ENCODE data around the gene SUPT4H1.
A peak's percentile ranks its signal among the peaks of the same experiment; 100 is the strongest.
"Not testable (repeated sequence)": the region's sequence is repeated elsewhere in the genome, so short reads cannot be mapped to it uniquely, and the experiment has no call there.

SUPT4H1 gene

DNA sequence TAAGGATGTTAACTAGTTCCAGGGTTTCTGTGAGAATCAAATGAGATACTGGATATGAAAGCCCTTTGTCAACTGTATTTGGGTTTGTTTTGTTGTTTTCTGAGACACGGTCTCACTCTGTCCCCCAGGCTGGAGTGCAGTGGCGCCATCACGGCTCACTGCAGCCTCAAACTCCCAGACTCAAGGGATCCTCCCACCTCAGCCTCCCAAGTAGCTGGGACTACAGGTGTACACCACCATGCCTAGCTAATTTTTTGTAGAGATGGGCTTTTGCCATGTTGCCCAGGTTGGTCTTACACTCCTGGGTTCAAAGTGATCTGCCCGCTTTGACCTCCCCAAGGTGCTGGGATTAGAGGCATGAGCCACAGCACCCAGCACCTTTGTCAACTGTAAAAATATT is 8.9 kb downstream of the SUPT4H1 start:
- DNase-seq, result no peak

DNA sequence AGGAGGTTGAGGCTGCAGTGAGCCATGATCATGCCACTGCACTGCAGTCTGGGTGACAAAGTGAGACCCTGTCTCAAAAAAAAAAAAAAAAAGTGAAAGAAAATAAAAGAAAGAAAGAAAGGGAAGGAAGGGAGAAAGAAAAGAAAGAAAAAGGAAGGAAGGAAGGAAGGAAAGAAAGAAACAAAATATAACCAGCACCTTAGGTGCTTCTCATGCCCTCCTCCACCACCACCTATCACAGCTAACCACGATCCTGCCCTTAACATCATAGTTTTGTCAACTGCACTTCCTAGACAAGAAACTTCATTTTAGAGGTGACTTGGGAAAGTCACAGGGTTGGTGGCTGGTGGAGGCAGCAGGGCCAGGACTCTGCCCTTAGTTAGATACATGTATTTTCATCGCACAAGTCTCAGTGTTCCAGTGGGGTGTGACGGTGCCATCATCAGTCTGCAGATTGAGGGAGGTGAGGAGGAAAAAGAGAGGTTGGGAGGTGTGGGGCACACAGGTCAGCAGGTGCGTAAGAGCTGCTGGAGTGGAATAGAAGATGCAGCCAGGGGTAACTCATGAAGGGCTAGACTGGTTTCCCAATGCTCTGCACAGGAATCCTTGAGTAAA is 10.0 kb downstream of the SUPT4H1 start:
- no peak for DNase-seq

GRCh38 chr17:58341136-58341860 is 10.7 kb downstream of the SUPT4H1 start:
- DNase-seq, result not testable (repeated sequence)

DNA sequence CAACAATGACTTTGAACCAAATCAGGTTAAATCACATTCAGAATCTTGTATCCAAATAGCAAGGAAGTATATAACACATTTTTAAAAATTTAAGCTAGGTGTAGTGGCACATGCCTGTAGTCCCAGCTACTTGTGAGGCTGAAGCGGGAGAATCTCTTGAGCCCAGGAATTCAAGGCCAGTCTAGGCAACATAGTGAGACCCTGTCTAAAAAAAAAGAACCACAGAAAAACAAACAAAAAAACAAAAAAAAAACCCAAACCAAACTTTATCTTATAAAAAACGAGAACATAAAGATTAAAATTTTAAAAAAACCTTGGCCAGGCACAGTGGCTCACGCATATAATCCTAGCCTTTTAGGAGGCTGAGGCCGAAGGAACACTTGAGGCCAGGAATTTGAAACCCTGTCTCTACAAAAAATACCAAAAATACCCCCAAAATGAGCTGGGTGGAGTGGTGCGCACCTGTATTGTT is 11.6 kb downstream of the SUPT4H1 start:
- no peak for DNase-seq

DNA sequence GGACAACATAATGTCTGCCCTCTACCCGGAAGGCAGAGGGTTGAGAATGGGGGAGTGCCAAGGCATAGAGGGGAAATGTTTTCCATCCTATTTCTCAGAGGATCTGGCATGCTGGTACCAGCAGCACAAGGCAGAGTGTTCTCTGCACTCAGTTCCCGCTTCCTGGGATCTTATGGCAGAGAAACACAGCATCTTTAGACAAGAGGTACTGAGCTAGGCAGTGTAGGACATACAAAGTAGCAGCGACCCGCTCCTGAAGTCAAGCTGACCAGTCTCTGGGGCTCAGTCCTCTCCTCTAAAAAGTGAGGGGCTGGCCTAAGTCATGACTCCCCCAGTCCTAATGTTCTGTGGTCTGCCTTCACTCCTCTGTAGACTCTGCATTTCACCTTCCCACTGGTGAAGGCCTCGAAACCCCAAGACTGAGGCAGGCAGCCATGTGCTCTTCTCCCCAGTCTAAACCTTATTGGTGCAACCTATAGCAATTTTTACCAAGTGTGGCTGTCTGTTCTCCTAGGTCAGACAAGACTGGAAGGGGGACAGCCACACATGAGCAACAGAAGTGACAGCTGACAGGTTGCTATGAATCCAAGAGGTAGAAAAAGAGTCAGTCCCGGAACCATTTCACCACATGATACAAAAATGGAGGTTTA is 12.1 kb downstream of the SUPT4H1 start:
- DNase-seq, result no peak

DNA sequence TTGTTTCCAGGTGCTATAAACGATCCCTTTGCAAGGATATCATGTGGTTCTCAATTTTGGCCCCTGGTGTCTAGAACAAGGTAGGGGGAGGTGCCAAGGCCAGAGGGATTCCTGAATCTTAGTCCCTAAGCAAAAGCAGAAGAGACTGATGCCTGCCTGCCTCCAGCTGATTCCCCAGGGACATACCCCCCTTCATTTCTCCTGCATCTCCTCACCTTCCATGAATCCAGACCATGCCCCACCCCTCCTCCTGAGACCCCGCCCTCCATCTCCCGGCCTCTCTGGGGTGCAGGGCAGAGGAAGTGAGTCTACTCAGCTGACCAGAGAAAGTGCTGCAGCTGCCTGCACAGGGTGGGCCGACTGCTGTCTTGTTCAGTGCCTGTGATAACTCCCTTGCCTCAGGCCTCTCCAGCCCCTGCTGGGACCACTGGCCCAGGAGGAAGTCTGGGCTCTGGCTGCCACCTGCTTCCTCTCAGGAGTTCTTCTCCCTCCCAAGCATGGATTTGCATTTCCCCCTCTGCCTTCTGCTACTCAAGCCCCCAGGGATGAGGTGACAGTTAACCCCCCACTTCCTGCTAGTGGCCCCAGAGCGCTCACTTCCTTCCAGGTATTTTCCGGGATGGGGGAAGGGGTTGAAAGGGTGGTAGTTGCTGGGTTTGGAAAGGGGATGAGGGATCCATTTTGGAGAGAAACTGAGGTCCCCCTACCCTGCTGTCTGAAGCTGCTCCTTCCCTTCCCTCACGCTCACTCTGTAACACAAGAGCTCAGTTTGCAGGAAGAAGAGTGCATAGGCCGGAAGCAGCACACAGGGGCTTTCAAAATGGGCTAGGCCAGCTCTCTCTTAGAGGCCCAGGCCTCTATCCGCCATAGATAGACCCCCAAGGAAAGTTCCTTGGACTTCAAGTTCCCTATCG is 12.9 kb downstream of the SUPT4H1 start:
- DNase-seq, result peak in 3 of 58 donors; percentile 8 to 33 (median 28)

GRCh38 chr17:58338454-58338840 is 13.6 kb downstream of the SUPT4H1 start:
- DNase-seq, result no peak

GRCh38 chr17:58337600-58338453 is 14.2 kb downstream of the SUPT4H1 start:
- DNase-seq, result peak in 35 of 58 donors; percentile 12 to 67 (median 37)

GRCh38 chr17:58337210-58337599 is 14.8 kb downstream of the SUPT4H1 start:
- no peak for DNase-seq

- no peak for DNase-seq
Observed at GRCh38 chr17:58336456-58337209, 15.4 kb downstream of the SUPT4H1 start.

GRCh38 chr17:58335779-58336455 is 16.1 kb downstream of the SUPT4H1 start:
- DNase-seq, result no peak

DNA sequence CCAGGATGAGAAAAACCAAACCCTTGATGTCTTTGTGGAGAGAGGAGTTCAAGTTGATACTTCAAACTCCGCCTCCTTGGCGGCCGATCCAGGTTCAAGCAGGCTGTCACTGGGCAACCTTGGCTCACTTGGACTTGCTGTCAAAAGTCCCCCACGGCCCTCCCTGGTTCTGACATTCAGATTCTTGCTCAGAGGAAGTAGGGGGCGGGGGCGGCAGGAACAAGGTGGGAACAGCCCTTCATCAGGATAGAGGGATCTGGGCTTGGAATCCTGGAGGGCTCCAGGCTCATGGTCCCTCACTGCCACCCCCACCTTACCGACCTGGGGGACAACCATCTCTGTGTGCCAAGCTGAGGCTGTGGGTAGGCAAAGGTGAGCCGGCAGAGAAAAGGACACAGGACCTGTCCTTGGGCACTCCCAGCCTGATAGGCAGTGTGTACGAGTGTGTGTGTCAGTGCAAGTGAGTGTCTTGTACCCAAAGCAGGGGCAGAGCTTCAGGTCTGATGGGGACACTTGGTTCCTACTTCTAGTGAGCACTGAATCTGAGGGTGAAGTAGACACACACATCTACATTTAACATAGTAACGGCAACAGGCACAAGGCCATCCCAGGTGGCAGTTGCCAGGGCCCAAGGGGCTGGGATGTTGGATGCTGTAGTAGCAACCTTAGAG is 16.8 kb downstream of the SUPT4H1 start:
- DNase-seq, result no peak

GRCh38 chr17:58334661-58335060 is 17.3 kb downstream of the SUPT4H1 start:
- no peak for DNase-seq

GRCh38 chr17:58334256-58334655 is 17.7 kb downstream of the SUPT4H1 start:
- no peak for DNase-seq

- no peak for DNase-seq
Observed at GRCh38 chr17:58333736-58334207, 18.2 kb downstream of the SUPT4H1 start.

- DNase-seq, result no peak
Observed at GRCh38 chr17:58332778-58333735, 18.9 kb downstream of the SUPT4H1 start.
